Vagina (tissue), 2 donors: ENCODE results near the gene NOS3.

ENCODE experiments used
- CTCF ChIP-seq, 3 experiments: fragments of 450-650 bp in 2 of 3; fragments of 200-600 bp in 1 of 3; sonication (generic) in 1 of 3; IDR thresholded peaks; one replicate each; pipeline ENCODE4 v1.5.1; 2017 to 2019; ENCODE audit warnings: antibody characterized with exemption in 3 of 3, mild to moderate bottlenecking in 2 of 3, moderate library complexity in 2 of 3
- POLR2A ChIP-seq, 2 donors: fragments of 450-650 bp; IDR thresholded peaks; one replicate each; pipeline ENCODE4 v1.6.1; 2017; ENCODE audit warnings: antibody characterized with exemption in 2 of 2, mild to moderate bottlenecking in 2 of 2, moderate library complexity in 2 of 2
- POLR2AphosphoS5 ChIP-seq, 2 donors: sonication (generic); formaldehyde crosslinking; IDR thresholded peaks; one replicate each; pipeline ENCODE4 v1.9.0; 2017; ENCODE audit warnings: antibody characterized with exemption in 2 of 2, mild to moderate bottlenecking in 2 of 2, low read depth in 1 of 2; ENCODE audit not compliant: insufficient read depth in 1 of 2

DNA sequence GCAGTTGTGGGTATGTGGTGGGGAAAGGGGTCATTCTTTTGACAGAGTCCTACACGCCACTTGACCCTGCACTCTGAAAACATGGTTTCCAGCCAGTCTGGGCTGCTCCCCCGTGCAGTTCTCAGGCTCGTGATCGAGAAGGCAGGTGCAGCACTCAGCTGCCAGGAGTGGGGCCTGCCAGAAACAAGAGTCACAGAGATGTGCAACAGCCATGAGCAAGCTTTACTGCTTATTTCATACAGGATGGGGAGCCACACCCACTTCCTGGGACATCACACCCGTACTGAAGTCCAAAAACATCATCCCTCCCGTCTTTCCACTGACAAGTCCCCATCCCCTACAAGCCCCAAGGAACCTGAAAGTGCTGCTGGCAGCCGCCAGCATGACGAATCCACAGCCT is 24.1 kb downstream of the NOS3 start:
- TF ChIP-seq CTCF (IDR thresholded peaks at IDR 0.05) (no peak), POLR2A (IDR thresholded peaks at IDR 0.05) (no peak), POLR2AphosphoS5 (IDR thresholded peaks at IDR 0.05; ENCODE audit: insufficient read depth in 1 of 2, low read depth in 1 of 2) (no peak)
